Activated T-cell treated with anti-CD3 and anti-CD28 coated beads for 24 hours (primary cell): ENCODE measurements around the gene UNC50.
"Not testable (repeated sequence)": the region's sequence is repeated elsewhere in the genome, so short reads cannot be mapped to it uniquely, and the experiment has no call there.

Experiments
- DNase-seq: peaks from one replicate; pipeline ENCODE4 v3.0.0-alpha.2; 2020; ENCODE audit warnings: low read depth

UNC50 gene

GRCh38 chr2:98576666-98577312 is 31.6 kb upstream of the UNC50 start:
- DNase-seq: no peak

DNA sequence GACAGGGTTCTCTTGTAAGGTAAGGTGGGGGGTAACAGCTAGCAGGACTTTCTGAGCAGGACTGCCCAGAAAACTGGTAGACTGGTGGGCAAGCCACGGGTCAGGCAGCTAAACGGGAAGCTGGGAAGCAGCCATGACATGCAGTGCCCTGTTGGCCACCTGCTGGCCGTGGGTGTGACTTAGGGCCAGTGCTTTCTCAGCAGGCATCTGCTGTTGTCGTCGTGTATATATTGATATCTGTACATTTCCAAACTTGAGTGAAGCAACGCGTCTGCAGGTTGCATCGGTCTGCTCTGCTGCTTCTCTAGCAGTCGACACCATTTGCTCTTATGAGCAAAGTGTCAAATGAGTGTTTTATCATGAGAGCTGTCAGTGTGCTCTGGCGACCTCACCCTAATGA is 31.1 kb upstream of the UNC50 start:
- no peak for DNase-seq

DNA sequence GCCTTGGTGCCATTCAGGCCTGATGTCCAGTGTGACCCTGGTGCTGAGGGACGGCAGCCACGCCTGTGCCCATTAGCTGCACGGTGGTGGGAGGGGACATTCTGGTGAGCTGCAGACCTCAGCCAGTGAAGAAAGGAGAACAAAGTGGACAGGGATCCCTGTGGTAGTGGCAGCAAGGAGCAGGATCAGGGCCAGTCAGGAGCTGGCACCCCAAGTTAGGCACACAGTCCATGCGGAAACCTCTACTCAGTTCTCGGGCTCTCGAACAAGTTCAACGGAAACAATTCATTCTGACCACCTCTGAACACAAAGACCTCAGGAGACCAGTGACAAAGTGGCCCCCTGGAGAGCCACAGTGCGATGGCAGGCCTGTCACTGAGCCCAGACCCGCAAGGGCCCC is 30.2 kb upstream of the UNC50 start:
- no peak for DNase-seq

DNA sequence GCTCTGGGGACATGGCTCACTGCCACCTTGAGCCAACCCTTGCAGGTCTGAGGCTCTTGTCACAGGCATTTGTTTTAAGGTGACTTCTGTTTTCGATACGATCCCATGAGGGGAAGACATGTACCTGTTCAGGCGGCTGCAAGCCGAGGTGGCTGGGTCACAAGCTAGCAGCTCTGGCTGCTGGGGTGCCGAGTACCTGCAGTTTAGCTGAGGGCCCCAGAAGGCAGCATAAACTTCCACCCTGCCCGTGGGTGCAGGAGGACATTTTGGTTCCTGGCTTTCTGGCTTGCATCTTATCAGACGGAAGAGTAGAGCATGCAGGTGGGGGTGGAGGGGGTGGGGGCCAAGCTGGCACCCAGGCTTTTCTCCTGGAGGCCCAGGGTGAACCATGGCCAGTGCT is 28.5 kb upstream of the UNC50 start:
- DNase-seq: no peak

- no peak for DNase-seq
These were observed 27.6 kb upstream of the UNC50 start for GRCh38 chr2:98580656-98581284.

DNA sequence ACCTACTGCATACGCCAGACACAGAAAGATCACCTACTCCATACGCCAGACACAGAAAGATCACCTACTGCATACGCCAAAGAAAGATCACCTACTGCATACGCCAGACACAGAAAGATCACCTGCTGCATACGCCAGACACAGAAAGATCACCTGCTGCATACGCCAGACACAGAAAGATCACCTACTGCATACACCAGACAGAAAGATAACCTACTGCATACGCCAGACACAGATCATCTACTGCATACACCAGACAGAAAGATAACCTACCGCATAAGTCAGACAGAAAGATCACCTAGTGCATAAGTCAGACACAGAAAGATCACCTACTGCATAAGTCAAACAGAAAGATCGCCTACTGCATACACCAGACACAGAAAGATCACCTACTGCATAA is 25.9 kb upstream of the UNC50 start:
- DNase-seq: no peak

DNA sequence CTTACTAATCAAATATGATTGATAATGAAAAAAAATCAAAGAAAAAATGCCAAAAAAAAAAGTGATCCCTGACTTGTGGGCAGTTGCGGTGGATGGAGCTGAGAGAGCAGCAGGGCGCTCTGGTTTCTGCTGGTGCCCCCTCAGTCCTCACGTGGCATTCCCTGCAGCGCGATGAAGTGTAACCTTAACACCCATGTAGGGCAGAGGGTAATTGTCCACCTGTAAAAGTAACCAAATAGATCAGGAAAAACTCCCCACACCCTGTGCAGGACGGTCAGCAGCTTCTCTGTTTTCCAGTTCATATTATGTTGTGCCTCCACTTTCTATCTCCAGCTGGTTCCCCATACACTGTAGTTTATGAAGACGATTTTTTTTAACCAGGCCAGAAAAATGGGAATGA is 25.1 kb upstream of the UNC50 start:
- DNase-seq: no peak

DNA sequence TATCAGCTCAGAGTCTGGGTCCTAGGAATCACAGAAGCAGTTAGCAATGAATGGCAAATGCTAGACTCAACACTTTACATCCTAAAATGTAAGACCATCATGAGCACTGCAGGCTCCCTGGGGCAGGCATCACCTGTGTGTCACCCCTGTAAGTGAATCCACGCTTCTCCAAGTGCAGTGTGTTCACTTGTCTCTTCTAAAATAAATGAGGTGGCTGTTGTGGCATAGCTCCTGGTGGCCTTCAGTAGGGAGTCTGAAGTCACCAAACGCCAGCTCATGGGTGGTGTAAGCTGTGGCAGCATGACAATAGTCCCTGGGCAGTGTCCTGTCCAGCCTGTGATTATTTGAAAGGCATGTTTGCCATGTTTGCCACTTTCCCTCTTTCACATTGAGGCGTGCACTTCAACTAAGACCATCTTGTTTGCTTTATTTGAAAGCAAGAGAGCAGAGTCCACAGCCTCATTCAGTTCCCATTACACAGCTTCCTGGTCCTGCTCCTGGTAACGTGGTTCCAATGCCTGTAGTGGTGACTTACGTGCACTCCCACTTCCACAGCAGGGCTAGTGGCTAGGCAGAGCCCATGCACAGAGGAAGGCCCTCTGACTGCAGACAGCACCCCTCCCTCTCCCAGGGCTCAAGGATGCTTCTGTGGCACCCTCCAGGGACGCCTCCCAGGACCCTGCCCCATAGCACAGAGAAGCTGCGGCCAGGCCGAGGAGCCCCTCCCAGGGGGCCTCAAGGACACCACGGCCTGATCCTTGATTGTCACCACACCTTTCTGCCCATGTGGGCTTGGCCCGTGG is 24.4 kb upstream of the UNC50 start:
- no peak for DNase-seq

- DNase-seq: no peak
These were observed 23.0 kb upstream of the UNC50 start for GRCh38 chr2:98585386-98585785.

GRCh38 chr2:98586551-98587140 is 21.7 kb upstream of the UNC50 start:
- DNase-seq: no peak

DNA sequence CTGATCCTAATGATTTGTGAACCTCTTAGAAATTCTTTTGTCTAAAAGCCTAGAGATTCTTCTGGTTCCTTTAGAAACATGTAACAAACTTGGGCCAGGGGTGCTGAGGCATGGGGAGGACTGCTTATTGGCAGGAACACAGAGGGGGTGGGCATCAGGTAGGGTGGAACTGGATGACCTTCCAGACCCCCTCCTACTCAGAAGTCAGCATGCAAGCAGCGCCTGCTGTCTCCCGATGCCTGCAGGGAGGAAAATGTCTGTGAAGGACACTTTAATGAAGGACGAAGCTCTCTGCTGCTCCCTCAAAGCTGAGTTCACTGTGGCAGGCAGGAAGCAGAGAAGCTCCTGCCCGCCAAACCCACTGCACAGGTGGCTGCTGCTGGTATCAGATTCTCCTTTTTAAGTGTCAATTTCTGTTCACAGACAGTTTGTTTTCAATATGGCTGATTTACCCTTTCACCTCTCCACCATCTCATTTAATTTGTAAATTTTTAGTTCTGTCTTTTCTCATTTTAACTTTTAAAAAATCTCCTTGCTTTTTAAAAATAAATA is 19.4 kb upstream of the UNC50 start:
- no peak for DNase-seq

- DNase-seq: no peak
These were observed 18.9 kb upstream of the UNC50 start for GRCh38 chr2:98589489-98589888.

DNA sequence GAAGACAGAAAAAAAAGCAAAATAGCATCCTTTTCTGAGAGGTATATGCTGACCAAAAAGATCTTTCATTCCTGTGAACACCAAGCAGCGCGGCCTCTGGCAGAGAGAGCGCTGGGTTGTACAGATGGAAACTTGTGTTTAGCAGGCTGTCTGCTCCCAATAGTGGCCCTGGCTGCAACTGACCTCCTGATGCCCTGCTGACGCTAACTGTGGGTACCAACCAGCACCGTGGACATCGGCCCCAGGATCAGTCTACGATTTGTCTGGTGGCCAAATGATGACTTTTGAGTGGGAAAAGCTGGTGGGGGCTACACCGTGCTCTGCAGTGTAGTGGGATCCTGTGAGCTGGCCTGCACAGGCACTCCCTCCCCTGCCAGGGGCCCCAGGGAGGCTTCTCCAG is 15.8 kb upstream of the UNC50 start:
- DNase-seq: no peak

DNA sequence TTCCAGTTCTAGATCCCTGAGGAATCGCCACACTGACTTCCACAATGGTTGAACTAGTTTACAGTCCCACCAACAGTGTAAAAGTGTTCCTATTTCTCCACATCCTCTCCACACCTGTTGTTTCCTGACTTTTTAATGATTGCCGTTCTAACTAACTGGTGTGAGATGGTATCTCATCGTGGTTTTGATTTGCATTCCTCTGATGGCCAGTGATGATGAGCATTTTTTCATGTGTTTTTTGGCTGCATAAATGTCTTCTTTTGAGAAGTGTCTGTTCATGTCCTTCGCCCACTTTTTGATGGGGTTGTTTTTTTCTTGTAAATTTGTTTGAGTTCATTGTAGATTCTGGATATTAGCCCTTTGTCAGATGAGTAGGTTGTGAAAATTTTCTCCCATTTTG is 13.7 kb upstream of the UNC50 start:
- DNase-seq: not testable (repeated sequence)

- no peak for DNase-seq
These were observed 9.5 kb upstream of the UNC50 start for GRCh38 chr2:98598781-98599428.

GRCh38 chr2:98601532-98602132 is 6.8 kb upstream of the UNC50 start:
- no peak for DNase-seq

DNA sequence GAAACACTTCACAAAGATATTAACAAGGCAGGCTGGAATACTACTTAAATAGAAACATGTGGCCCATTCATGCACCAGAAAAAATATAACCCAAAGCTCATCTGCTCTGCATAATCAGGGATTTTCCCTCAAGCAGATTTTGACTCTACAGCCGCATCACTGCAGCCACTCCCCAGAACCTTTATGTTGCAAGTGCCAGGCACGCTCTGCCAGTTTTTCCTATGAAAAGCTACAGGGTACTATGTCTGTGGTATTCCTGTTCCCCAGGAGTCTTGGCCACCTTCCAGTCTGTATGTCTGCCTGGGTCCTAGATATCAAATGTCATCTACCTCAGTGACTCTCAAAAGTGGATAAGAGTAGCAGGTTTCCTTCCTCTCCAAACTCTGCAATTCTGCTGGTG is 3.8 kb upstream of the UNC50 start:
- no peak for DNase-seq

DNA sequence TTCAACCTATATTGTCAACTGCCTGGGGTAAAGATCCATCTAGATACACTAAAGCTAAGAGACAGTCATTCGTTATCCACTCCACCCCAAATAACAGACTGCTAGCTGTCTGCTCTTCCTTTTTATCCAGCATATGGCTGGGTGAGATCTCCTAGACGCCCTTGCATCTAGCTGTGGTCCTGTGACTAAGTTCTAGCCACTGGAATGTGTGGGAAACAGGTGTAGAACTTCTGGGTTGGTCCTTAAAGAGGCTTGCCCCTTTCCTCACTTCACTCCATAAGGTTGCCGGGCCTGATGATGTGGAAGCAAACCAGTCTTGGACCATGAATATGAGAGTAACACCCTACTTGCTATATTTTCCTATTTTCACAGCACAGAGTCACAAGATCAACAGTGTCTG is 3.3 kb upstream of the UNC50 start:
- DNase-seq: no peak

DNA sequence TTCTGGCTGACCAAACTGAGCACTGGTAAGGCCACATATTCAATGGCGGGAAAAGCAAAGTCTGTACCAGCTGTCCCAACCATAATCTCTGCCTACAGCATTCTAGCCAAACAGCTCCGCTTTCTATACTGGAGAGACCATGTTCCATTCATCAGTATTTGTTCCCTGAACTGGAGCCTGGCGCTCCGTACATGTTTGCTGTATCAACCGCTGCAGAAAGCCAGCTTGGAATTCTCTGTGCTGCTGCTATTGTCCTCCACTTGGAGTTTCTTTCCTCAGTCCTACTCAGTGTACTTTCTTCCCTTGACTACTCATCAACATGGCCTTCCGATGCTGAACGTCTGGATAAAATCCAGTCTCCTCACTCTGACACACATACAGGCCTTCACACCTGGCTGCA is 2.0 kb upstream of the UNC50 start:
- DNase-seq: no peak

- no peak for DNase-seq
These were observed 1.3 kb upstream of the UNC50 start for GRCh38 chr2:98607104-98607503.

GRCh38 chr2:98607741-98608115 is 661 bp upstream of the UNC50 start:
- DNase-seq: no peak
